LHCN-M2 (cell line): ENCODE data around the gene SSBP4. TPM values are rescaled to one million over a fixed set of nuclear protein-coding genes. Genes with fewer than 3 reads are reported as not detected.
A peak's percentile ranks its signal among the peaks of the same experiment; 100 is the strongest.

Experiments used
- DNase-seq: peaks from one replicate; pipeline ENCODE4 v3.0.0-alpha.2; 2012; ENCODE audit warnings: low read depth
- total RNA-seq: library from RNA; depleted of rRNA; stranded (reverse); fragments of >200 nt; gene quantifications from 2 replicates; pipeline ENCODE4 v1.2.3, GENCODE V29; 2014

SSBP4 gene
- total RNA-seq, 1 experiment from 2014 or later, result 64.2 TPM

DNA sequence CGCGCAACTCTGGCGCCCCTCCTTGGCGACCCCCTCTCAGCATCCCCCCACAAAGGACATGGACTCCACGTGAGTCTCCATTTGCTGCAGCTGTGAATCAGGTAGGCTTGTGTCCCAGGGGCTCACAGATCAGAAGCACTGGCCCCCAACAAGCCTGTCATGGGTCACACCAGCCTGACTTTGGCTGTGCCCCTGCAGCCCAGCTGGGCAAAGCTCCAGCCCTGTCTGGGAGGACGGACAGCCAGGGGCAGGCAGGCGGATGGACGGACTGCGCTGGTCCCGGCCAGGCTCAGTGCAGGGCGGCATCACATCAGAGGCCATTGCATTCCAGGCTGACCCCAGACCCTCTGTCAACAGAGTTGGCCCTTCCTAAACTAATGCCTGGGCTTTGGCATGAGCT lies 47.2 kb downstream of the SSBP4 start:
- DNase-seq, result no peak

GRCh38 chr19:18467978-18468377 lies 48.8 kb downstream of the SSBP4 start:
- no peak for DNase-seq

GRCh38 chr19:18468517-18468916 lies 49.3 kb downstream of the SSBP4 start:
- DNase-seq, result no peak

DNA sequence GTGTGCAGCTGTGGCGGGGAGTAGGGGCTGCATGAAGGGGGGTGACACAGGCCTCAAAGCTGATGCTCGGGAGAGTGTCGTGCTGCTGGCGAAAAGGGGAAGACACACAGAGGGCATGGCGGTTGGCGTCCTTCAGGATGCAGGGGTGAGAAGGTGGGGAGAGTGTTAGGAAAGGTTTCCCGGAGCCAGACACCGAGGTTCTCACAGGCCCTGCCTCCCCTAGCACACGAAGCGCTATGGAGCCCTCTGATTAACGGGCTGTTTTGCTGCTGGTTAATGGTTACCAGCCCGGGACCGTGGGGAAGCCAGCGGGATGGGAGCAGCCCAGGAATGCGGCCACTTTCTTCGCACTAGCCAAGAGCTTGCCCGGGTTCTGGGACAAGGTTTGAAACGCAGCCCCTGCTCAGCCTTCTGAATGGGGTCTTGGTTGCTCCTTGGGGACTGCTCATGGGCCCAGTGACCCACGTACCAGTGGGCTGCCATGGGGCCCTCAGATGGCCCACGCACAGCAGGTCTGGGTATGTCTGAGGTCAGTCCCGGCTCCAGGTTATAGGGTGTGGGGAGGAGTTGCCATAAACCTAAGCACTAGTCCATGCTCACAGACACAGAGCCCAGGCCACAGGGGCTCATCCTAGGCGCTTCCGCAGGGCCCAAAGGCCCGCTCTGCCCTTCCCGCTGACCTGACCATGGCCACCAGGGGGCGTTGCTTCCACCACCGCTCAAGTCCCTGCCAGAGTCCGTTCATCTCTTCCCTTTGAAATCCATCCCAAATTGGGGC lies 50.1 kb downstream of the SSBP4 start:
- peak; percentile 51 for DNase-seq

GRCh38 chr19:18470787-18471186 lies 51.6 kb downstream of the SSBP4 start:
- no peak for DNase-seq

- no peak for DNase-seq
Measured at GRCh38 chr19:18473003-18473705, 54.0 kb downstream of the SSBP4 start.

DNA sequence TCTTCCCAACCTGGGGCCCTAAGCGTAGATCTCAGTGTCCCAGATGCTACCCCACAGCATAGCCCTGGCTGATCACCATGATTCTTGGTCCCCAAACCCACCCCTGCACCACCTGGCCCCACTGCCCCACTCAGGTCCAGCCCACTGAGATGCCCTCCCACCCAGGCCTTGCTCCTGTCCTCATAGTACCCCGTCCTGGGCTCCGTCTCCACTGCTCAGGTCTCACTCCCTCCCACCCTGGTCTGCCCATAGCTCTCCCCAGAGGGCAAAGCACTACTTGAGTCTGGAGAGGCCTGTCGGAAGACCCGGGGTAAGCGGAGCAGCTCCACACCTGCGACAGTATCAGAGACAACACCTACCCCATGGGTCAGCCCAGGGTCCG lies 54.5 kb downstream of the SSBP4 start:
- no peak for DNase-seq

GRCh38 chr19:18474366-18474887 lies 55.2 kb downstream of the SSBP4 start:
- DNase-seq, result no peak

GRCh38 chr19:18475004-18475453 lies 55.8 kb downstream of the SSBP4 start:
- DNase-seq, result no peak

DNA sequence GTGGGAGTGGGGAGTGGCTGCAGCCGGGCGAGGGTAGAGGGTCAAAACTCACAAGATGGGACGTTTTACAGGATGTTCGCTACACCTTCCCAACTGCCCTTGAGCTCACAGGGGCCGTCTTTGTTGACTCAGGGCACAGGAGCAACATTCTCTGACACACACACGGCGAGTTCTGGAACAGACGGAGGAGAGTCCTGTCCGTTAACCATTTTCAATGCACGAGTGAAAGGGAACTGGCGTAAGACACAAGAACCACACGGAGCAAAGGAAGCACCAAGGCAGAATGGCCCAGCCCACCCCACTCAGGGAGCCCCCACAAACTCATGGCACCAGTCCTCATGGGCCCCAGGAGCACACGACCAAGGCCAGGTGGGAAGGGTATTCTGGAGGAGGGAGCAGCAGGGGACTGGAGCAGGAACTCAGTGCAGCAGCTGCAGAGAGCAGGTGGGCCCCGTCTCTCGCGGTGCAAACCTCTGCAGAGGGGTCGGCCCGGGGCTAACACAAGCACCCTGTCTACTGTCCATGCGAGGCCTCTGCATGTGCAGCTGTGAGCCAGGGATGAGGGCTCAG lies 56.6 kb downstream of the SSBP4 start:
- no peak for DNase-seq

DNA sequence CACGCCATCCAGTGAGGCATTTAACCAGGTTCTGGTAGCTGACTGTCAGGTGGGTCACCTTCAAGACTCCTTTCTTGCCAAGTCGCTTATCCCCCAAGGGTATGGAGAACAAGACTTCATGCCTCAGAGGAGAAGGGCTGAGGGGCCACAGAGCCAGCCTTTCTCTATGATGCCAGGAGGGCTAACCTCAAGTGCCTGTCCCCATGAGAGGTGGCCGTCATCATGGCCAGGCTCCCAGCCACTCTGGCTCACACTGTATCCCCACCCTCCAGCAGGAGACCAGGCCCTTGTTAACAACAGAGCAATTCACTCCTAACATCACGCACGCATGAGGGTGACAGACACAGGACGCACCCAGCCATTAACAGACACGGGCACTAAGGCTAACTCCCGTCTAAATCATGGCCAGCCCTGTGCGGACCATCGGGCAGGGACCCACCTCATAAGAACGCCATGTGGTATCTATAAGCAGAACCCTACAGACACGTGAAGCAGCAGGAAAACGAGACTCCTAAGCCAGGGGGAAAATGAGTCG lies 57.4 kb downstream of the SSBP4 start:
- DNase-seq, result no peak

DNA sequence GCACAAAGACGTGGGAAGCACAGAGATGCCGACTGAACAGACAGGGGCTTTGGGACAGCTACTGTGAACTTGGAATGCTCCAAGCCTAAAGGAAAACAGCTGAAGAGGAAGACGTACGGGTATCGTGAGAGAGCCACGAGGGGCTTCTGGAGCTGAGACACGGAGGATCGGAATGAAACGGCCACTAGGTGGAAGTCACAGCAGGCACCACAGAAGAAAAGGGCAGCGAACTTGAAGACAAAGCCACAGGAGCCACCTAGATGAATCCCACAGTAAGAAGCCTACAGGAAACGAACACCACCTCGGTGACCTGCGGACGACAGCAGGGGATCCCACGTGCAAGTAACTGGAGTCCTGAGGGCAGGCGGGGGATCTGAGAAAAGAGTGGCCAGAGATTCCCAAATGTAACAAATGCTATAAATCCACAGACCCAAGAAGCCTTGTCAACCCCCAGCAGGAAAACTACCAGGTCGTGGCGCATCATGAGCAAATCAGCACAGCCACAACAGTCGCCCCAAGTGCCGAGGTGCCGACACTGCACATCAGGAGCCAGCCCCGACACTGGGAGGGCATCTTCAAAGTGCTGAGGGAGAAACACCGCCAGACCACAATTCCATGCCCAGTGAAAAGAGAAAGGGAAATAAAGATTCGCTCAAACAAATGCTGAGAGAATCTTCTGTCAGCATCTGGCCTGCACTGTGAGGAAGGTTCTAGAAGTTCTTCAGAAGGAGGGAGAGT lies 58.0 kb downstream of the SSBP4 start:
- no peak for DNase-seq

DNA sequence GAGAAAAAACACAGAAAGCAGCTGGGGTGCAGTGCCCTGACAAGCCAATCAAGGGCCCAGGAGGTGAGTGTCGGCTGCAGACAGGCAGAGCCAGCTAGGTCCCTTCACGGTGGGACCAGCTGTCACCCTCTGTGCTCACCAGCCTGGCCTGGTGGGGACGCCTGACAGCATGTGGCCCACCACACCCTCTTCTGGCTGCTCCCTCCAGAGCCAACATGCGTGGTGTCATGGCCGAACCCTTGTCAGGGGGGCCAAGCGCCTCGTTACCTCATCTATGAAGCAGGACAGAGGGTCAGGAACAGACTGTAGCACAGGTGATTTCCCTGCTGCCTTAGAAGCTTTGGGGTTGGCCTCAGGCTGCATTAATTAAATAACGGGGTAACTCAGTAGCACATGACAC lies 58.8 kb downstream of the SSBP4 start:
- DNase-seq, result no peak

DNA sequence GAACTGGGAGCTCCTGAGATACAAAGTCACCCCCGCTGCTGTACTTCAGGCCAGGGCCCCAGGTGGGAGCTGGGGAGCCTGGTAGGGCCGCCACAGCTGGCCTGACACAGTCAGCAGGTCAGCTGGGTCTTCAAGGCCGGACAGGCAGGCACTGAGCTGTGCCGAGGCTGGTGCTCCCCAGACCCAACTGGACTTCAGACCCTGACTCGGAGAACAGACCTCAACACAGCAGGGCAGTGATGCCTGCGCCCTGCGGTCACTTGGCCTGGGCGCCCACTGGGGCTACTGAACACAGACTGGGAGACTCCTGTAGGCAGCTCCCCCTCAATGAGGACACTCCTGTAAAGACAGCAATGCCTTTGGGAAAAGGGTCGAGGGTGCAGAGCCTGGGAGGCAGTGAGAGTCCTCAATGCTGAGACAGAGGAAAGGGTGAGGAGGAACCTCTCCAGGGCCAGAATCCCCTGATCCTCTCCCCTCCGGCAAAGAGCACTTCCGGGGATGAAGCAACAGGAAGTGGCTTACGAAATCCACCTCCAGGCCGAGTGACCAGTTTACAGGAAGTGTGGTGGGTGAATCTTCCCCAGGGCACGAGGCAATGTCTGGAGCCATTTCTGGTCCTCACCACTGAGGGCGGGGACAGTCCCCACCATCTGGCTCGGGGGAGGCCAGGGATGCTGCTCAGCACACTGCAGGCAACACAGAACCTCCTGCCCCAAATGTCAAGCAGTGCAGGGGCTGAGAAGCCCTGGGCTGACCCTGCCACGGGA lies 59.5 kb downstream of the SSBP4 start:
- peak; percentile 75 for DNase-seq

GRCh38 chr19:18480006-18480691 lies 61.0 kb downstream of the SSBP4 start:
- peak; percentile 47 for DNase-seq

DNA sequence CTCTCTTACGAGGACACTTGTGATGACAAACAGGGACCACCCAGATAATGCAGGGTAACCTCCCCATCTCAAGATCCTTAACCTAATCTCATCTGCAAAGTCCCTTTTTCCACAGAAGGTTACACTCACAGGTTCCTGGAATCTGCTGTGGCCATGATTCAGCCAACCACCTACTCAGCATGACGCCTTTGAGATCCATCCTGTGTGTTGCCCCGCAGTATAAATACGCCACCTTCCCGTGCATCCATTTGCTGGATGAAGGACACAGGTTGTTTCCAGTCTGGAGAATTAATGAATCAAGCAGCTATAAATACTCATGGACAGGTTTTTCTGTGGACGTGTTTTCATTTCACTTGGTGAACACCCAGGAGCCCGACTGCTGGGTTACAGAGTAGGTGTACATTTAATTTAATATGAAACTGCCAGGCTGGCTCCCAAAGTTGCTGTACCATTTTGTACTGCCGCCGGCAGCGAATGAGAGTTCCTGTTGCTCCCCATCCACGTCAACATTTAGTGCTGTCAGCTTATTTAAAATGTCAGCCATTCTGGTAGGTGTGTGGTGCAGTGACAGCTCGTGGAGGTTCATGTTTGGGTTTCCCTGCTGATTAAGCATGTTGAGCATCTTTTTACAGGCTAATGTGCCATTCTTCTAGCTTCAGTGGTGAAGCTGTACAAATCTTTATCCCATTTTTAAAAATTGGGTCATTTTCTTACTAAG lies 62.5 kb downstream of the SSBP4 start:
- no peak for DNase-seq

DNA sequence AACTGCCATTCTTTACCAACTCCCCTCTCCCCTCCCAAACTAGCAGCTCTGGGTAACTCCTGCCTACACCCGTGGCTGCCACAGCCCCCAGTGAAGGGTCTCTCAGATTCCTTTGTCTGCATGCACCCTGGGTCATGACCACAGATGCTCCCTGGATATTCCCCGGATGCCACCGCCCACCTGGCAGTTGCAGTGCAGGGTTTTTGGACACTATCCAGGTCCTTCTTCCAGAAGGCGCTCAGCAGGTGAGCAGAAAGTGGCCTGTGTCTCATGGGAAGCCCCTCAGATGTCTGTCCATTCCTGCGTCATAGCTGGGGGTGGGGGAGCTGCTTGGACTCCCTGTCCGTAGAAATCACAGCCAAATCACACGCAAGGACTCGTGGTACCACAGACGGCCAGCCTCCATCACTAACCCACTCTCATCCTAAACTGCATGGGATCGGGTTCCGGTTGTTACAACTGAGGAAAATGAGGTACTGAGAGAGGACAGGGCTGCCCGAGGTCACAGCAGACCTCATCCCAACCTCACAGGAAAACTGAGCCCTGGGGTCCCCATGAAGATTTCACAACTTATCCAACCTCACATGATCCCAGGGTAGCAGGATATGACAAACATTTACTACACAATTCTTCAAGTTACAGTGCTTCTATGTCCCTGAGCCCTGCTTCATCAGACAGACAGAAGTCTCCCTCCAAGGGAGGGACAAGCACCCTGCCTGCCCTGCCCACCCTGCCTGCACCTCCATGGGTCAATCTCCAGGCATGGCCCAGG lies 64.1 kb downstream of the SSBP4 start:
- no peak for DNase-seq
